Upper lobe of left lung (tissue), 4 donors: ENCODE data around the gene ALKBH8.

ENCODE experiments used
- CTCF ChIP-seq, 6 experiments: fragments of 450-650 bp in 4 of 6; fragments of 200-600 bp in 2 of 6; sonication (generic) in 2 of 6; IDR thresholded peaks; one replicate each; pipeline ENCODE4 v1.5.1; 2016 to 2019; ENCODE audit warnings: antibody characterized with exemption in 6 of 6
- EP300 ChIP-seq, 4 donors: sonication (generic); formaldehyde crosslinking; IDR thresholded peaks; one replicate each; pipeline ENCODE4 v1.5.1; 2017; ENCODE audit warnings: antibody characterized with exemption in 4 of 4, control low read depth in 2 of 4
- POLR2A ChIP-seq, 4 donors: fragments of 450-650 bp; IDR thresholded peaks; one replicate each; pipeline ENCODE4 v1.5.1; 2016 to 2017; ENCODE audit warnings: antibody characterized with exemption in 4 of 4, mild to moderate bottlenecking in 2 of 4
- POLR2AphosphoS5 ChIP-seq, 2 donors: sonication (generic); formaldehyde crosslinking; IDR thresholded peaks; one replicate each; pipeline ENCODE4 v1.5.1; 2017; ENCODE audit warnings: antibody characterized with exemption in 2 of 2

- TF ChIP-seq CTCF (IDR thresholded peaks at IDR 0.05) (no peak), POLR2AphosphoS5 (IDR thresholded peaks at IDR 0.05) (no peak), EP300 (IDR thresholded peaks at IDR 0.05) (no peak), POLR2A (IDR thresholded peaks at IDR 0.05) (no peak)
These were observed 108.4 kb downstream of the ALKBH8 start for GRCh38 chr11:107457205-107457557.
